ENCODE data around the gene GLE1.

GLE1 gene, protein sequence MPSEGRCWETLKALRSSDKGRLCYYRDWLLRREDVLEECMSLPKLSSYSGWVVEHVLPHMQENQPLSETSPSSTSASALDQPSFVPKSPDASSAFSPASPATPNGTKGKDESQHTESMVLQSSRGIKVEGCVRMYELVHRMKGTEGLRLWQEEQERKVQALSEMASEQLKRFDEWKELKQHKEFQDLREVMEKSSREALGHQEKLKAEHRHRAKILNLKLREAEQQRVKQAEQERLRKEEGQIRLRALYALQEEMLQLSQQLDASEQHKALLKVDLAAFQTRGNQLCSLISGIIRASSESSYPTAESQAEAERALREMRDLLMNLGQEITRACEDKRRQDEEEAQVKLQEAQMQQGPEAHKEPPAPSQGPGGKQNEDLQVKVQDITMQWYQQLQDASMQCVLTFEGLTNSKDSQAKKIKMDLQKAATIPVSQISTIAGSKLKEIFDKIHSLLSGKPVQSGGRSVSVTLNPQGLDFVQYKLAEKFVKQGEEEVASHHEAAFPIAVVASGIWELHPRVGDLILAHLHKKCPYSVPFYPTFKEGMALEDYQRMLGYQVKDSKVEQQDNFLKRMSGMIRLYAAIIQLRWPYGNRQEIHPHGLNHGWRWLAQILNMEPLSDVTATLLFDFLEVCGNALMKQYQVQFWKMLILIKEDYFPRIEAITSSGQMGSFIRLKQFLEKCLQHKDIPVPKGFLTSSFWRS

DNA sequence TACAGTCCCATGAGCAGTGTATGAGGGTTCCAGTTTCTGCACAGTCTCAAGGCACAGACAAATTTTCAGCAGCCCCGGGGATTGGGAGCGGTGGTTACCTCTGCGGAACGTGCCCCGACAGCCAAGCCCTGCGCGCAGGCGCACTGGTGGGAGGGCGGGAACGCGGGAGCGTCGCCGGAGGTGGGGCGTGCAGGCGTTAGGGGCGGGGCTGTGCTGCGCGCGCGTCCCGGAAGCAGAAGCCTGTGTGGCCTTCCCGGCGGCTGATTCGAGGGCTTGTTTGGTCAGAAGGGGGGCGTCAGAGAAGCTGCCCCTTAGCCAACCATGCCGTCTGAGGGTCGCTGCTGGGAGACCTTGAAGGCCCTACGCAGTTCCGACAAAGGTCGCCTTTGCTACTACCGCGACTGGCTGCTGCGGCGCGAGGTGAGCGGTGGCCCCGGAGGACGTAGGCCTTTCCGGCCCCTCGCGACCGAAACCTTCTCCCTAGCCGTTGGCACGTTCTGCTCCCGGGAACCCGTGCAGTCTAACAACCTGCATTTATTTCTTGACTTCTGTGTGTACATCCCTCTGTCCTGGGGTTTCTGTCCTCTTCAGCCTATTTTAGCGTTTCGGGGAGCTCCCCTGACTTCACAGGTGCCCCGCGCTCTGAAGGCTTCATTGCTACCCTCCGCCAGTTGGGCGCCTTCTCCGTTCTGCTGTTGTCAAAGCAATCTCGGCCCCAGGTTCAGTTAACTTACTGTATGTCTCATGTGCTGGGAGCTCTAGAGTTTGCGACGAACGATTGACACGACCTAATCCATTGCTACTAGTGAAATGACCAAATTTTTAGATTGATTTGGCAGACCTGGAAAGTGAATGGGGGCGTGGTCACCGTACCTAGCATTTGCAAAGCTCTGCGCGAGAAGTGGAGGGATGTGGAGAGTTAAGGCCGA lies at the start of gene GLE1:
Gene GLE1, plus strand, starts transcription at position 235 of the 929 bp plus-strand sequence. Its CDS starts 87 bp downstream, at position 322.
- peak; percentile 95 to 98 for DNase-seq (ENCODE audit: low read depth in 1 of 2, low spot score in 1 of 2)

DNA sequence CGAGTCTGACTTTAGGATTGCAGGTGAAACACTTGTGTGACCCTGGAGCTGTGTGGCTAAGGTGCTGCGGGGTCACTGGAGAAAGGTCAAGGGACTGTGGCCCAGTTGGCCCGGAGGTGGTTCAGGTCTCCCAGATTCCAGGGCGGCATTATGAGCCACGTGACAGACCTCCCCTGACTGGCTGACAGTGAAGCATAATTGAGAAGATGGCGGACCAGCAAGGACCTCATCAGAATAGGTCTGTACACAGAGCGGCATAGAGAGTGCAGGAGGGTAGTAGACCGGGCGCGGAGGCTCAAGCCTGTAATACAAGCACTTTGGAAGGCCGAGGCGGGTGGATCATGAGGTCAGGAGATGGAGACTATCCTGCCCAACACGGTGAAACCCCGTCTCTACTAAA lies 49.5 kb upstream of the GLE1 start:
- DNase-seq (ENCODE audit: low read depth in 1 of 2, low spot score in 1 of 2), result no peak

DNA sequence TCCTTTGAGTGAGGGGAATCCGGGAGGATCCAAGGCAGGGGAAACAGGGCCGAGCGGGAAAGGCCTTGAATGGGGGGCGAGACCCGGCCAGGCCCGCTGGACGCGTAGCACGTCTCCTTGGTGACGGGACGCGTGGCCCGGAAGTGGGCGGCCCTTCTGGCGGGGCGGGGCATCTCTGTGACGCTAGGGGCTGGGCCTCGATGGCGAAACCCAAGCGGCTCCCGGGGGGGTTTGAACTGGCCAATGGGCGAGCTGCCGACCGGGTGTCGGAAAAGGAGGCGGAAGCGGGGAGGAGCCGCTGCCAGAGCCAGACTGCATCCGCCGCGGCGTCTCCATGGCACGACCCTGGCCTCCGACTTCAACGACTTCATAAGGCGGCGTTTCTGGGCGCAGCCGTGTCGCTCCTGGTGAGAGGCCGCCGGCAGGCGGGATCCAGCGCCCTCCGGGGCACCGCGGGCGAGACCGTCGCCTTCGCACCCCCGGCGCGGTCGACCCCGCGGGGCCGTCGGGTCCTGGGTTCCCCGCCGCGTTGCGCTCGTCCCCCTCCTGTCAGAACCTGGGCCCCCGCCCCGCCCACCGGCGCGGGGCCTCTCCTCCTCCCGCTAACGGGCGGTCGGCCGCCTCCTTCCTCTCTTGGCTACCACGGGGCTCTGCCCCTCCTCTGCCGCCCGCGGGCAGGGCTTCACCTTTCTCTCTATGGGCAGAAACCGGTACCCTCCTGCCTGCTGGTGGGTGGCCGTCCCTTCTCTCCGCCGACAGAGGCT lies 48.5 kb upstream of the GLE1 start, which contains the start of gene ODF2:
Gene ODF2, plus strand, starts transcription at position 158 of the 764 bp plus-strand sequence. Its CDS starts 86 bp downstream, at position 244.
- DNase-seq (ENCODE audit: low read depth in 1 of 2, low spot score in 1 of 2), result peak; percentile 96

- peak; percentile 42 to 44 for DNase-seq (ENCODE audit: low read depth in 1 of 2, low spot score in 1 of 2)
Measured at GRCh38 chr9:128456613-128457061, 47.9 kb upstream of the GLE1 start.

DNA sequence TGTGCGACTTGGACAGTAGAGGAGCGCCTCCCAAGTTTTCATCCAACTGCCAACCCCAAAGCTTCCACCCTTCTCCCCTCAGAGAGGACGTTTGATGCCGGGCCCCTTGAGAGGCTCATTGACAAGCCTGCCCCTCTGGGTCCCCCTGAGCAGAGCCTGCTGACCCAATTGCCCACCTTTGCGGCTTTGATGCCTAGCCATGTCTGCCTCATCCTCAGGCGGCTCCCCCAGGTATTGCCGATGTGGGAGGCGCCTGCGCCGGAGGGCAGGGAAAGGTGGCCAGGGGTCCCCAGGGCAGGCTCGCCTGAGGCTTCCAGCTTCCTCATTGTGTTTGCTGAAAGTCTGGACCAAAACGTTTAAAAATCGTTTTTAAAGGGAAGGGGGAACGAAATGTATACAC lies 47.3 kb upstream of the GLE1 start:
- no peak for DNase-seq (ENCODE audit: low read depth in 1 of 2, low spot score in 1 of 2)

GRCh38 chr9:128459011-128459410 lies 45.5 kb upstream of the GLE1 start:
- DNase-seq (ENCODE audit: low read depth in 1 of 2, low spot score in 1 of 2), result no peak

- no peak for DNase-seq (ENCODE audit: low read depth in 1 of 2, low spot score in 1 of 2)
Measured at GRCh38 chr9:128469070-128469469, 35.4 kb upstream of the GLE1 start.

DNA sequence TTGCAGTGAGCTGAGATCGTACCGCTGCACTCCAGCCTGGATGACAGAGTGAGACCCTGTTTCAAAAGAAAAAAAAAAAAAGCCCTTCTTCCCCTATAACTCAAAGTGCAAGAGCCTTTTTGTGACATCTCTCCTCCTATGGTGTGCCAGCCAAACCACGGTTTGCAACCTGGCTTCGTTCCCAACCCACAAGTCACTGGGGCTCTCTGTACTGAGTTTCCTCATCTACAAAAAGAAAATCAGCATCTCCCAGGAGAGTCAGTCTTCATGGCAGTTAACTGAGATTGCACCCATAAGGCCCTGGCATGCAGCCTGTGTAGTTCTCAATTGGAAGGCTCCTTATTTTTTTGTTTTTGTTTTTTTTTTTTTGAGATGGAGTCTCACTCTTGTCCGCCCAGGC lies 34.0 kb upstream of the GLE1 start:
- DNase-seq (ENCODE audit: low read depth in 1 of 2, low spot score in 1 of 2), result no peak

DNA sequence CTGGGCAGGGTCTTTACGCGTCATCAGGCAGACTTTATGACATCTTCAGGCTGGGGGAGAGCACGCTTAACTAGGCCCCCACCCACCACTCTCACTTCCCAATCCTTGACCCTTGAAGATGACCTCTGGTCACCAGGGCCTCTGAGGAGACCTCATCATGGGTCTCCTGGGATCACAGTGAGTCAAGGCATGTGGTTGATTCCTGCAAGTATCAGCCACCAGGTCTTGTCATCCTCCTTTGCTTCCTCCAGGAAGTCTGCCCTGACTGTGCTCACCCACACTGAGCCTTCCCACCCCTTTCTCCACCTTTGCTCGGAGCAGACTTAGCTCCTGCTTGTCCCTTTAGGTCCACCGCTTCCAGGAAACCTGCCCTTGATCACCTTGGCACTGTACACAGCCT lies 31.4 kb upstream of the GLE1 start:
- DNase-seq (ENCODE audit: low read depth in 1 of 2, low spot score in 1 of 2), result no peak

DNA sequence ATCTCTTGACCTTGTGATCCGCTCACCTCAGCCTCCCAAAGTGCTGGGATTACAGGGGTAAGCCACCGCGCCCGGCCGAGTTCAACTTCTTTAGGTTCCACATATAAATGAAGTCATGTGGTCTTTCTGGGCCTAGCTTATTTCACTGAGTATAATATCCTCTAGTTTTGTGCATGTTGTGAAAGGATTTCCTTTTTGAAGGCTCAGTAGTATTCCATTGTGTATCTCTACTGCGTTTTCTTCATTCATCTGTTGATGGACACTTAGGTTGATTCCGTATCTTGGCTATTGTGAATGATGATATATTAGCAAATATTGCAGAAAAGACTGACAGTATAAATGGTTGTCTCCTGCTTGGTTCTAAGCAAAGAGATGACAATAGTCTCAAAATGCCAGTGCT lies 28.7 kb upstream of the GLE1 start:
- DNase-seq (ENCODE audit: low read depth in 1 of 2, low spot score in 1 of 2), result no peak

DNA sequence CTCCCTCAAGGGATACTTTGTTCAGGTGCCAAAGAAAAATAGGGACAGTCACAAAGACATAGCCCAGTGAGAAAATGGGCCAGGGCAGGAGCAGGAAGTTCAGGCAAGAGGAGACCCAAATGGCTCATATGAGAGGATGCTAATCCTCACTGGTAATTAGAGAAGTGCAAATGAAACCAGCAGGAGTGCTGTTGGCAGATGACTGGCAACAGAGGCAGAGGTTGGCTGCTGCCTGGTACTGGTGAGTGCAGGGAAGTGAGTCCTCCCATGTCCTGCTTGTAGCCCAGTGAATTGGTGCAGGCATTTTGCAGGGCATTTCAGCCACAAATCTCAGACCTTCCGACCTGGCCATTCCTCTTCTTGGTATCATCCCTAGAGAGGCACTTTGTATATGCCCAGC lies 25.3 kb upstream of the GLE1 start:
- DNase-seq (ENCODE audit: low read depth in 1 of 2, low spot score in 1 of 2), result no peak

DNA sequence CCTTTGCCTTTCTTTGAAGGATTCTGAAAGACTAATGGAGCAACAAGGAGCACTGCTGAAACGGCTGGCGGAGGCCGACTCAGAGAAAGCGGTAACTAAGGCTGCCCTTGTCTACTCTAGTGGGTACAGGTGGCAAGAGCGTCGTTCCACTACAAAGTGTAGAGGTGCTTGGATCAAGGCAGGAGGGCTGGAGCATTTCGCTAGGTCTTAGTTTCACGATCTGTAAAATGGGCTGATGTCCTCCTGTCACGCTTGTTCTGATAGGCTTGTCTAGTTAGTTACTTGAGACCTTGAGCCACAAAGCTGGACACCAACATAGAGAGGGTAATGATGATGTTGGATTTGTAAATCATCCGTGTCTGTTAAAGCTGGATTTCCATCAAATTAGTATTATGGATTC lies 23.0 kb upstream of the GLE1 start:
- DNase-seq (ENCODE audit: low read depth in 1 of 2, low spot score in 1 of 2), result no peak

DNA sequence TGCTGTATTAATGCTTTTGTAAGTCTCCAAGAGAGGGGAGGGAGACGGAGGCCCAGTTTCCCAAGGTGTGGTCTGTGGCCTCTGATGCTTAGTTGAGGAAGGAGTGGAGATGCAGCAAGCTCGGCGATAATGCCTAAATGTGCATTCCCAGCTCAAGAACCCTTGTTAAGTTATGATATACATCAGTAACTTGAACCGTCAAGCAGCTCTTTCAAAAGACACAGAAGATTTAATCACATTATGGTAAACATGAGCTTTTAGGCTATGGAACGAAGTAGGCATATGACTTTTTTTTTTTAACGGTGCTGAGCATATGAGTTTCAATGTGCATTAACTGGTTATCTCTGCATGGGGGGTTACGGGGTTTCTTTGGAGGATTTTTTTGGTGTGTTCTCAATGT lies 22.3 kb upstream of the GLE1 start:
- DNase-seq (ENCODE audit: low read depth in 1 of 2, low spot score in 1 of 2), result no peak

DNA sequence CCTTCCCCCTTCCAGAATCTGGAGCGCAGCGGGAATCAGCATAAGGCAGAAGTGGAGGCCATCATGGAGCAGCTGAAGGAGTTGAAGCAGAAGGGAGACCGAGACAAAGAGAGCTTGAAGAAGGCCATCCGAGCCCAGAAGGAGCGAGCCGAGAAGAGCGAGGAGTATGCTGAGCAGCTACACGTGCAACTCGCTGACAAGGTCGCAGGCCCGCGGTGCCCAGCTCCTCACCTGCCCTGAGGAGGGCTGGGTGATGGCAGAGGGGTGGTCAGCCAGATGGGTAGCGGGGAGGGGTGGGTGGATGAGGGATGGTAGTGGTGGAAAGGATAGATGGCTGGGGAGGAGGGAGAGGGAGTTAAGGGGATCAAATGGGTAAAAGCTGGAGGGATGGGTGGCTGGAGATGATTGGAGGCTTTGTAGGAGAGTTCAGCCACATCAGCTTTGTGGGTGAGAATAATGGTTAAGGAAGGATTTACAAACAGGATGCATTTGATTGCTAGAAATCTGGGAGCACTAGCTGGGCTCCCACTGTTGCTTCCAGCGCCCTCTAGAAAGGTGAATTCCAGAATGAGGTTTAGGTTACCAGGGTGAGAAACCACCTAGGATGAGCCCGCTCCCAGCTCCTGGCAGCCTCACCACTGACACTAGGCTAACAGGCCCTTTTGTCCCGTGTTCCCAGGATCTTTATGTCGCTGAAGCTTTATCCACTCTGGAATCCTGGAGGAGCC lies 19.7 kb upstream of the GLE1 start:
- no peak for DNase-seq (ENCODE audit: low read depth in 1 of 2, low spot score in 1 of 2)

DNA sequence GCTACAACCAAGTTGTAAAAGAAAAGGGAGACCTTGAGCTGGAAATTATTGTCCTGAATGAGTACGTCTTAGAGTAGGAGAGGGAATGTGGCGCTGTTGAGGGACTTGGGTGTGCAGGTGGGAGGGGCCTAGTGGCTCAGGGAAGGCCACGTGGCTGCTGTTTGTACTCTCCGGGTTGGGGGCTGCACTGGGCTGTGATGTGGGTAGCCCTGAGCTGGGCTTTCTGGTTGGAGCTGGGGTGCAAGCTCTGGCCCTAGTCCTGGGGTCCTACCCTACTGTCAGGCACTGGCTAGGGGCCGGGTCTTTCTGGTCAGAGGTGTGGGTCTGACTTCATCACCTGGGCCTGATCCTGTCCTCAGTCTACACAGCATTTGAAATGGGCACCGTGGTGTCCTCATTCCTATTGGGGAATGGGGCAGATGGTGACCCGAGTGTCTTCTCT lies 19.1 kb upstream of the GLE1 start:
- no peak for DNase-seq (ENCODE audit: low read depth in 1 of 2, low spot score in 1 of 2)

DNA sequence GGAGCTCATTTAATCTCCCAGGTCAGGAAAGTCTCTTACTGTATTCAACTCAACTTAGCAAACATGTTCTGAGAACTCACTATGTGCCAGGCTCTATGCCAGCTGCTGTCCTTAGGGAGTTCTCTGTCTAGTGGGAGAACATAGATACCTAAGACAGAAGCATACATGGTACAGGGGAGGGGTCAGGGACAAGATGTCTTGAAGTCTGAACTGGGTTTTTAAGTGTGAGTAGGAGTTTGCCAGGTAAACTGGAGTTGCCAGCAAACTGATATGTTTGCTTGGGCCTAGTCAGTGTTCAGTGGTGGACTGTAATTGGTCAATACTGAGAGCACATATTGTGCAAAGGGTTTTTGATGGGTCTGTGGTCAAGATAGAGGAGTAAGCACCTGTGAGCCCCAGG lies 18.3 kb upstream of the GLE1 start:
- no peak for DNase-seq (ENCODE audit: low read depth in 1 of 2, low spot score in 1 of 2)

DNA sequence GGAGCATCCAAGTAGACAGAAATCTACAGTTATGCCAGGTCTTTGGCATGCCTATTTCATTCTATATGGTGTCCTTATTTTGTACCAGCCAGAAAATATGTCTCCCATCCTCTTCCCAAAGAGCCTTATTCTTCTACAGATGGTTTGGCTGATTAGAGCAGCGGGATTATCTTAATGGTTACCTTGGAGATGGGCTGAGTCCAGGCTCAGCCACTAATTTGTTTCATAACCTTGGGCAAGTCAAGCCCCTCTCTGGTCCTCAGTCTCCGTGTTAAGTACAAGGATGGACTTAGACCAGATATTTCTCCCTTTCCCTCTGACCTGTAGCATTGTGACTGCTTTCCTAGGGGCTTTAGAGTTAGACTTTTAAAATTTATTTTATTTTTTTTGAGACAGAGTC lies 11.1 kb upstream of the GLE1 start:
- DNase-seq (ENCODE audit: low read depth in 1 of 2, low spot score in 1 of 2), result no peak

- DNase-seq (ENCODE audit: low read depth in 1 of 2, low spot score in 1 of 2), result no peak
Measured at GRCh38 chr9:128494108-128494745, 10.3 kb upstream of the GLE1 start.

GRCh38 chr9:128494746-128495129 lies 9.8 kb upstream of the GLE1 start:
- DNase-seq (ENCODE audit: low read depth in 1 of 2, low spot score in 1 of 2), result no peak
